ENCODE results near the gene PDE4D. TPM values are rescaled to one million over a fixed set of nuclear protein-coding genes. Genes with fewer than 3 reads are reported as not detected.
A peak's percentile ranks its signal among the peaks of the same experiment; 100 is the strongest.

The PDE4D gene
- total RNA-seq, 1 experiment from 2014 or later, result 291 TPM

DNA sequence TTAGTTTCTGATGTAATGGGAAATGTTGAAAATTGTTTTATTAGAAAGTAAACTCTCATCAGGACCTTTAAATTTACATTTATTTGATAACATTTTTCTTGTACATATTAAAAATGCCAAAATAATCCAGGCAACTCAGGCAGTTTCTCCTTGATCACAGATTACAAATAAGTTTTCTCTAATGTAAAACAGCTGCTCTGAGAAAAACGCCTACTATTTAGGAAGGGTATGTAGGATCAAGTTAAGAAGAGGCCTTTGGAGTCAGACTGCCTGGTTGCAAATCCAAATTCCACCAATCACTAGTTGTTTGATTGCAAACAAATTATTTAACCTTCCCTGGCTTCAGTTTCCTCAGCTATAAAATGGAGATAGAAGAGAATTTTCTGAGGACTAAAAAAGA is 610.8 kb downstream of the PDE4D start:
- DNase-seq (ENCODE audit: extremely low read depth, low read depth), result no peak

DNA sequence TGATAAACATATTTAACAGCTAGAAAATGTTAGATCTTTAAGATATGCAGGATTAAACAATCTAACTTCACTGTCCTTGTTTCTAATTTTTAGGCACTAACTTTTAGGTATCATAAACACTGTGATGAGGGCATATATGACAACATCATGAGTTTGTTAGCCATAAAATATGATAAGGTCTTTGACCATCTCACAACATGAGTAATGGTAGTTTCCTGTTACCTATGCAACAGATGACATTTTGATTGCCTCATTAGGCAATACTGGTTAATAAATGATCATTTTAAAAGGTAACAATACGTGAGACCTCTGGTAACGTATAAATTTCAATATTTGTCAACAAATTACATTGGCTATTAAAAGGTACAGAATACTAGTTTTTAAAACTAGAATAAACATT is 613.5 kb downstream of the PDE4D start:
- no peak for DNase-seq (ENCODE audit: extremely low read depth, low read depth)

DNA sequence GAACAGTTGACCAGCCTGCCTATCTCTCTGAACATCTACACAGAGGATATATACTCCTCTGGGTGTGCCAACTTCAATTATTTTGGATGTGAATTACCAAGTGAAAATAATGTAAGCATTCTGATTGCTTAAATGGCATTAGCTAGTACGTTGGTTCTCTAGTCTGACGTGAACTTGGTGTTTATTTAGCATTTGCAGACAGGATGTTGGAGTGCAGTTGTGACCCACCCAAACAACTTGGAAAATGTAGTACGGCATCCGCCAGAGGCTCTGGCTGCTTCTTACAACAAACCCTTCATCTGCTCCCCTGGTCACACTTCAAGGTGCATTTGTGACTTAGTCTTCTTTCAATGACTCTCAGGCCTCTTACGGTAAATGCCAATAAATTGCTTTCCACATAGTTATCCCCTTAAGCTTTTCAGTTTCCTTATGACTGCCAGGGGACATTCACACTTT is 616.6 kb downstream of the PDE4D start:
- DNase-seq (ENCODE audit: extremely low read depth, low read depth), result peak; percentile 93

DNA sequence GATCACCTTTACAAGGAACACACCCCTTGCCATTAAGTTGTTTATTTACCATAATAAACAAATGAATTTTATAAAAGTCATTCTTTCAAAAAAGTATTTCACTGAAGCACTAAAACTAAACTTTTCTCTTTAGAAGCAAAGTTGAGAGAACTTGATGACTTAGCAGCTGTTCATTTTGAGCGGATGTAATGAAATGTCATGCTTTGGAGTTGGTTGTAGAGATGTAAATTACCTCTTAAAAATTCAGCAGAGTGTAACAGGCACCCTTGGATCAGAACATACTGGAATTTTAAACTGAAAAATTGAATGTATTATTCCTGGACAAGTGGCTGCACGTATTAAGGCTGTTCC is 617.2 kb downstream of the PDE4D start:
- DNase-seq (ENCODE audit: extremely low read depth, low read depth), result no peak

DNA sequence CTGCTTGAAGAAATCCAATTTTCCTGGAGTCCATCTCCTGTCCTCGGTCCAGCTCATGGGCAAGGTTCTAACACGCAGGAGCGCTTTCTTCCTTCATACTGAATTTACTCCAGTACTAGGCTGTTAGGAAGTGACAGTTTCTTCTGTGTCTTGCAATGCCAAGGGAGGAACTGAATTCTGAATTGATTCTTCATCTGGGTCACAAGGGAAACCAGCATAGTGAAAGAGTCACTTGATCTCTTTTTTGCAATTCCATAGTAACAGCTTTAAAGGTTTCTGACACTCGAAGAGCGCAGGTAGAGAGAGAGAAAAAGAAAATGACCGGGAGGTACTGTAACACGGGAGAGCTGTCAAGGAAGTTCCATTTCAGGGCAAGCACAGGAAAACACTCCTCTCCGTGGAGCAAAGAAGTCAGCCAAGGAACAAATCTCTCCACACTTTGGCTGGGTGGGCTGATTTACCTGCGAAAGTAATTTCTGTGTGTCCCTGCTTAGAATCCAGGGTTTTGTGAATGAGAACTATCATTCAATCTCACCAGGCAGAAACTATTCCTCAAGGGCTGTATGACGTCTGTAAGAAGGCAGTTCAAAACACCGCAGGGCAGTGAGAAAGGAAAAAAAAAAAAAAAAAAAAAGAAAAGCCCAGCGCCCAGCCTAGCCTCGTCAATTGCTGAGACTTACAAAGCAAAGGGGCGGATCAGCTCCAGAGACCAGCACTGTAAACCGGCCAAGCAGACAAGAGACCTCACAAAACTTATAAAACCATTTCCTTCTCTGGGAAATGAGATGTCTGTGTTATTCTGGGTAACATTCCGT is 617.8 kb downstream of the PDE4D start:
- peak; percentile 83 for DNase-seq (ENCODE audit: extremely low read depth, low read depth)

DNA sequence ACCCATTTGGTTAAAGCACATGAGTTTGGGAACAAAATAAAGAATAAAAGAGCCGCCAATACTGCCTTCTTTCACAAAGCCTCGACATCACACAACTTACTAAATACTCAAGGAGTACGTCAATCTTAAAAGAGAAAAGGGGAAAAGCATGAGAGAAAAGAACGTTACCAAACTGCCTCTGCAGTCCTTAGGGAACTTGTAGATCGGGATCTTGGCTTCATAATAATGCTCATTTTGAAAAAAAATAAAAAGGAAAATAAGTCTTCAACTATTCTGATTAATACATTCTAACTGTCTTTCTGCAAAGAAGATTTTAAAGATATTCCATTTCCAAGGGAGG is 618.4 kb downstream of the PDE4D start:
- DNase-seq (ENCODE audit: extremely low read depth, low read depth), result no peak

DNA sequence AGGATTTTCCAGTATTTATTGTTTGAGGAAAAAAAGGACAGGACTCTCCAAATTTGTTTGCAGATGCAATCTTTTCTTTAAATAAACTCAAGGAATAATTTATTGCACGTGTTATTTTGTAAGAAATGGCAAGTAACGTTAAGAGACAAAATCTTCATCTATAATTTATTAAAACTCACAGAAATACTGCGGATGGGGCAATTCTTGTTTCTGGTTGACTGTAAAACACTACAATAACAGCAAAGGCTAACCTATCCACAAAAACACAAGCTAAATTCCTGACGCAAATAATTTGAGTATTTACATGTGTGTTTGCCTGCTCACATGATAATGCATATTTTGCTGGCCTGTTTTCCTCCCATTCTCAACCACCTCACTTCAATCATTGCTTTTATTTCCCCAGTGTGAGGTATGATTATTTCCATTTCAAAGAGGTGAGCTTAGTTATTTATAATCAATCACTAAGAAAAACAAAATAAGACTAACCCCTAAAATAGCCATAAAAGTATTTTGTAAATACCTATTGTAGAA is 619.4 kb downstream of the PDE4D start:
- DNase-seq (ENCODE audit: extremely low read depth, low read depth), result no peak

DNA sequence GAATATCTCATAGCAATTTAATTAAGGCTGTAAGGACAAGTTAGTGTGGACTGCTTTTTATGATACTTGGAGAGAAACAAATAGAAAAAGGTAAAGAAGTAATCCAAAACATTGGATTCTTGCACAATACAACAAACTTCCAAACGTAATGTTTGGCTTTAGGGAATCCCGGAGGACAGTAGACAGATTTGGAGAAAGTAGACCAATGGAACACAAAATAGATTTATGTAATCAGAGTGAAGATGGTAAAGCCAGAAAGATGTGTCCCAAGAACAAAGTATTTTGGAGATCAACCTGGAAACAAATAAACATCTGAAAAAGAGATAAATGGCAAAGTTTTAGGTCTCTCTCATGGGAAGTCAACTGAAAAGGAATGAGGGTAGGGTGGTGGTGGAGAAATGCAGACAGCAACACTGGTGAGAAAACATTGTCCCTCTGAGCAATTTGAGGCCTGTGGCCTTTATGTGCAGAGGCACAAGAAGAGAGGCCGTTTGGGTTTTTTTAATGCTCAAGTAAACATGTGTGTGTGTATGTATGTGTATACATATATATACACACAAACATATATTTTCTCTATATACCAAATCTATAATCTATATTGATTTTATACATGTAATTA is 620.6 kb downstream of the PDE4D start:
- peak; percentile 33 for DNase-seq (ENCODE audit: extremely low read depth, low read depth)

DNA sequence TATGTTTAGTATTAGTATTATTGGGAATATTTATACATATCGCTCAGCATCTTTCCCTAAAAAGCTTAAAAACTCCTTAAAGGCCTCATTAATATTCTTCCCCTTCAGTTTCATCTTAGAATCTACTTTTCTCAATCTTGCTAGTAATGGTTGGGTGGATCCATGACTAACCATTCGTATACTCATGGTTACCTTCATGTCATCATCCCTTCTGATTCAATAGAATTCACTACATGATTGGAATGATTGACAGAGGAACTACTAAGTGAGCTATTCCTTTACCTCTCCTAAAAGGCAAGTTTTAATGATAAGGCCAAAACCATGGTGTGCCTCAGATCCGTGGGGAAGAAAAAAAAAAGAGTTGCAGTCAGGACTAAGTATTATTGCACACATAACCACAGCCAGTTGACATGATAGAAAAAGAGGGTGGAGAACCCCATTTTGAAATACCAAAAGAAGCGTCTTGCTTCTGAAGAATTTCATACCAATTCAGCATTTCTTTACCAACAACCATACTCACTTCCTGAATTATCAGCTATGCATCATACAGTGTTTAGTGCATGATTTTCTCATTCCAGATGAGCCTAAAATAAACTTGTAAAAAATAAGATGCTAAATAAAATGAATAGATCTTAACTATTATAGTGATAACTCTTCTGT is 624.6 kb downstream of the PDE4D start:
- no peak for DNase-seq (ENCODE audit: extremely low read depth, low read depth)

DNA sequence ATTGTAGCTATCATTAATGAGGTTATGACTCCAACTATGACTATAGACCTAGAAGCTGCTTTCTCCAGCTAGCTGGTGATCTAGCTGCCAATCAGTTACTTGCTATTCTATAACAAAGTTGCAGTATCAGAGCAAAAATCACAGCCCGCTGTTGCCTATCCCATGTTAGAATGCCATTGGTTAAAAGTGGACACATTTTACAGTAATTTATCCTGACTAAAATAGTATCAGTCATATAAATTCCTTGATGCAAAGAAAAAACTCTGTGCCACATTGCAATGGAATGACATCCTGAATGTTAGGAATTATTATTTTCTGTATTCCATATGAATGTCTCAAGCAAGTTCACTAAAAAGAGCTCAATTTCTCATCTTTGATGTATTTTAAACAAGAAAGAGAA is 626.5 kb downstream of the PDE4D start:
- DNase-seq (ENCODE audit: extremely low read depth, low read depth), result no peak

DNA sequence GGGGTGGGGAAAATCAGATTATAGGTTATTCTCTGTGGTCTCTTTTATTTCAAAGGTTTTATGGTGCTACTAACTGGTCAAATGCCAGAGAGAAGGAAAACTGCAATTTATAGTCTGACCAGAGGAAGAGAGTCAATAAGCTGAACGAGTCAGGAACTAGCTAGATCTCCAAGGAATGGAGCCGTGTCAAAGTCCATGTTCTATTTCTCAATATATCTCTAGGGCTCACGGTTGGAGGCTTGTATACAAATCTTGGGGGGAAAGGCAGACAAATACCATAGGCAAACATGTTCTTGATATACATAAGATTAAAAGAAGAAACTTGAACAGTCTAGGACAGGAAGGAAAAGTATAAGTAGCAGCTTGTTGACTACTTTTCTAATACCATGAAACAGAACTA is 627.1 kb downstream of the PDE4D start:
- no peak for DNase-seq (ENCODE audit: extremely low read depth, low read depth)

DNA sequence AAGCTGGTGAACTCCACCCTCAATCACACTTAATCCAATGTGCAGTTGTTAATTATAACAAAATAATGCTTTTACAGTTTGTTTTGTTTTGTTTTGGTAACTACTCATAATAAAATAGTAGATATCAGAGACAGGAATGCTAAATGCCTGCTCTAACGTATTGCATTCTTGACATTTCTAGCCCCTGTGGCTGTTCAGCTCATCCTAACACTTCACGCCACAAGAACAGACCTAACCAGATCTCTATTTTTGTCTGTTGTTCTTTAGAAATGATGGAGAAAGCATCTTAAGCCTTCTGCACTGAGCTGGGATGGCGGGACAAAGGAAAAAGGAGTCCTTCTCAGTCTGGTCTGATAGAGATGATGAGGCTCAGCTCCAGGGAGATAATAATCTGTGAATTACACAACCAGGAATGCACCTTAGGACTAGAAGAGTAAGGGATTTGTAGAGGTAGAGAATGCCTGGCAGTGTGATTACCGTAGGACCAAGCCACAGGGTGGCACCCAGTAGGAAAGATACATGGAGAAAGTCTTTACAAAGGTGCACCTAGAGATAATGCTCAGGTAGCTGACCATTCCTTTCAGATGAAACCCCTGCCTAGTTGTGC is 628.8 kb downstream of the PDE4D start:
- no peak for DNase-seq (ENCODE audit: extremely low read depth, low read depth)

DNA sequence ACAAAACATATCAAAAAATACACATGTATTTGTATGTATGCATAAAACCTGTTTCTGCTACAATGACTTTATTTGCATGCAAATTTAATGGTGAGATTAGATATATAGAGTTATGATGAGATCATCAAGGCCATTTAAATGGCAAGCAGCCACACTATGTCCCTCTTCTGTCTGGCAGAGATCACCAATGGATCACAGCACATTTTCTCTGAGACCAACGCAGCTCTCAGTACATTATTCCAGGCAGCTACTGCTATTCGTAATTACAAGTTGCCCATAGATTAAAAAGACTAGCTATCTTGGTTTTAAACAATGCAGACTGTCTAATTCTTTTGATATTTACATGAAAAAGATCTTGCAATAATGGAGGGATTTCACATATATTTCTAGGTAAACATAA is 629.5 kb downstream of the PDE4D start:
- no peak for DNase-seq (ENCODE audit: extremely low read depth, low read depth)

DNA sequence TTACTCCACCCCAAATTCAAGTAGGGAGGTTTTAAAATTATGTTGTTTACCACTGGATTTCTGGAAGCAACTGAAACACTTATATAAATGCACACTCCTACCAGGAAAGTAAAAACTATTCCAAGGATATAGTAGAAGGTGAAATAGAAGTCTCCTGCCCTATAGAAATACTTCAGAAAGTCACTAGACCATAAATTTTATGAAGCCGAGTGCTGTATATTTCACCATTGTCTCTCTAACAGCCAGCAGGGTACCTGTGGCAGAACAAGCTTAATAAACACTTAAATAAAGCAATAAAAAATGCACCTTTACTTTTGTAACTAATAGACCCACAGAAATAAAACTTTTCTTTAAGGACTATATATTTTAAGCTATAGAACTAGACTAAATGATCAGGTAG is 631.6 kb downstream of the PDE4D start:
- DNase-seq (ENCODE audit: extremely low read depth, low read depth), result no peak

DNA sequence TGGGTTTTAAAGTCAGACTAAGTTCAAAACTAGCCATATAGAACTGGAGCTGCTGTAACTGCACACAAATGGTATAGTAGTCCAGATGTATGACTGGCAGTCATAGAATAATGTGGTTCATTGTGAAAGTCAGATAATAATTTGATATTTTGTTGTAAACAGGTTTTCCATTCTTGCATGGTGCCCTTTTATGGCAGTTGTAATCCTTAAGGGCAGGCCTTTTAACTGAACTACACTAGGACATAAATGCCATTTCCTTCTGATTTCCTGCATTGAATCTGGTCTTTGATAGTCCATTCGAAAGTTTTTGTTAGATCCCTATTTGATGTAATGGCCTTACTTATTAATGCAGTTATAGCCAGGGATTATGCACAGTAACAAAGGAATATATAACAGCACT is 632.6 kb downstream of the PDE4D start:
- no peak for DNase-seq (ENCODE audit: extremely low read depth, low read depth)

DNA sequence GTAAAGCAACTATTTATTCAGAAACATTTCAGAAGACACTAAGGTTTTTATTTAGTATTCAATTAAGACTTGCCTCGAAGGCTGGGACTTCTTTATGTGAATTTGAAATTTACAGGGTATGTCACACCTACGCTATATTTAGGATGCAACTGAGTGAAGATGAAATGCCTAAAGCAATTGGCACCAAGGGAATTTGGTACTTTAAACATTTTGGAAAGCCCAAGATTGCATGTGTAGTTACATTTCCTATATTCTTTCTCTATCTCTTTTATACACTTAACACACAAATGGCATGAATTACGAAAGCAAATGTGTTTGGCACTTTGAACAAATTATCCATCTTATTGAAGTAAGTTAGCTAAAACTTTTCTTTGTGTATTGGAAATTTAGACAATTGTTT is 633.3 kb downstream of the PDE4D start:
- DNase-seq (ENCODE audit: extremely low read depth, low read depth), result no peak

DNA sequence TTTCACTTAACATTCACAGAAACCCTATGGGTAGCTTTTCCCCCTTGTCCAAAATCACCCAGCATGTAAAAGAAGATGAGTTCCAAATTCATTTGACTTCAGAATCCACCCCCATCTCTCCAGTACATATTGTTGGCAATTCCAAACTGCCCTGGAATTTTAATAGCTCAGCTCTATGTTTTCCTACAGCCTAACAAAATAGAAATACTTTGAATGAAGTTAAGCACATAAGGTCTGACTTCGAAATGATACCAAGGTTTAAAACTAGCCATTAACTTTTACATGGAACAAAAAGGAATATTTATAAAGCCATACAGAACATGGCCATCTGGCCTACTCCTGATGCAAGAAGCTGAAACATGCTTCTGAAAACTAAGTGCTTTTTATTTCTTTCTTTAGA is 634.3 kb downstream of the PDE4D start:
- DNase-seq (ENCODE audit: extremely low read depth, low read depth), result no peak

DNA sequence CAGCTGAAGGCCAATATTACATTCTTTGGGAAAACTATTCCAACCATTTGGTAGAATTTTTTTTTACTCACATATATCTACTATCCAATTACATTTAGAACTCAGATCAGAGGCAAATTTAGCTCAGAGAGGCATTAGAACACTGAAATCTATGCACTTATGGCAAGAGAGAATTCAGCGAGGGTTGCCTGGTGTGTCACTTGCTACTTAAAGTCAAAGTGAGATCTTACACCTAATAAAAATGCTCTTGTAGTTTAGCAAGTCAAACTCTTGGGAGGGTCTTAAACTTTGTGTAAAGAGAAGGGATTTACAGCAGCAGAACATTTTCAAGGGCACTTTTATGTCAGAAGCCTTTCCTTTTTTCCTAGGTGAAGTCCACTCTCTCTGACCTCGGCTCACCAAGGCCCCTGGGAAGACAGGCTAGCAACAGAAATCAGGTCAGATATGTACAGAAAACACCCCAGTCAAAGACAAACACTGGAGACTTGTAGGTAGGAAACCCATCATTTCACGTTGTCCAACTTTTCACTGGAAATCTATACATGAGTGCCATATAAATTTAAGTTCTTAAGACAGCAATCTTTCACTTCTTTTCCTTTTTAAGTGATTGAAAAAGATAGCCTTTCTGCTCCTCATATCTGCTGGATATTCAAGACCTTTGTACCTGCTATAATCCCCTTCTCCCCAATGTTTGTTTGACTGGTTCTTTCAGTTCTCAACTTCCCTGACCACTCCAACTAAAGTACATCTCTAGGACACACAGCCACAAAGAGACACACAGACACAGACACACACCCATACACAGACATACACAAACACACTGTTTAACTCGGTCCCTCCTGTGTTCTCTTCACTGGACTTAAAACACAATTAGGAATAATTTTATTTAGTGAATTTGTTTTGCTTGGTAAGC is 635.8 kb downstream of the PDE4D start:
- DNase-seq (ENCODE audit: extremely low read depth, low read depth), result no peak

DNA sequence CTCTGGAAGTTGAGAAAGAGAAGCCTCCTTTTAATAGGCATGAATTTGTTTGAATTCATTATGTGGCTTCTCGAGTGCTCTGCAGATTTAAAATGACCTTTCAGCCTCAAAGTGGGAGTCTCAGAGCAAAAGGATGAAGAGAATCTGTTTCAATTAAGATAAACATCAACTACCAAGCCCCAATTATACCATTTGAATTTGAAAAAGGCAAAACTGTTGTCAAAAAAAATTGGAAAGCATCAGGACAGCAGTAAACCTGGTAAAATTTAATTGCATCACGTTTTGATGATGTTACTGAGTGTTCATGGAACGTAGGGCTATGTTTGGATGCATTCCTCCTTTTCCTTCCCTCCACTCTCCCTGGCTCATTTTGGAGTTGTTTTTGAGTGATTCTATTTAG is 637.2 kb downstream of the PDE4D start:
- no peak for DNase-seq (ENCODE audit: extremely low read depth, low read depth)

DNA sequence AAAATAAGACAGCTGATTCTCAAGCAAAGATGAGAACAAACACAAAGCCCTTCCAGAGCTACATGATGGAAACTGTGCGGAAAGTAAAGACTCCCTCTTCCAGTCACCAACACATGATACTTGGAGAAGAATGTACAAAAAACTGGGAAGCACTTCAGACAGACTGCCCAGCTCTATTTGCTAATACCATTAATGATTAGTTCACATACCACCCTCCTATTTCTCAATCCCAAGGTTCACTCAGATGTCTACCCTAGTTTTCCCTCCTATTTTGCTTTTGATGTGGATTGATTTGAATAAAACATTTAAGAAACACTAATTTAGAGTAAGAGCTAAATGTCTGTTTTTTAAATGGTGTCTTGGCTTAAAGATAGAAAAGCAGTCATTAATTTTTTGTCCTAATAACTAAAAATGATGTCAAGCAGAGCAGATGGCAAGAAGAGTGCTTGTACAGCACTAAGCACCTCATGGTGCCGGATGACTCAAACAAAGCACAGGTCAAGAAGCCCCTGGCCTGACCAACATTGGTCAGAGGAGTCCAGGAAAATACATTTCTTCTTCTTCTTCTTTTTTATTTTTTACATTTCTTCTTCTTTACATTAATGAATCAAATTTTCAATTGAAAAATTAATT is 639.4 kb downstream of the PDE4D start:
- DNase-seq (ENCODE audit: extremely low read depth, low read depth), result no peak
